Cardiac muscle cell (in vitro differentiated cells and primary cell): ENCODE results near the gene TMEM59. TPM values are rescaled to one million over a fixed set of nuclear protein-coding genes. Genes with fewer than 3 reads are reported as not detected.

Experiments used
- DNase-seq, 2 donors: peaks; one replicate each; pipeline versions ENCODE4 v3.0.0 to v3.0.0-alpha.2; 2010 to 2017; ENCODE audit warnings: low read depth in 1 of 2, low spot score in 1 of 2
- H3K27ac ChIP-seq: fragments of 200-600 bp; sonication (generic); 2 replicates; pipeline ENCODE4 v1.5.1; 2016
- H3K27me3 ChIP-seq: fragments of 200-600 bp; sonication (generic); 2 replicates; pipeline ENCODE4 v1.6.0; 2016; ENCODE audit warnings: control low read depth
- H3K36me3 ChIP-seq: fragments of 200-600 bp; sonication (generic); 2 replicates; pipeline ENCODE4 v1.5.1; 2016; ENCODE audit warnings: control low read depth
- H3K4me1 ChIP-seq: fragments of 200-600 bp; sonication (generic); 2 replicates; pipeline ENCODE4 v1.8.1; 2017; ENCODE audit warnings: low read depth, mild to moderate bottlenecking, mixed run types
- H3K4me3 ChIP-seq: fragments of 200-600 bp; sonication (generic); 2 replicates; pipeline ENCODE4 v1.5.1; 2016; ENCODE audit warnings: mild to moderate bottlenecking
- H3K9me3 ChIP-seq: fragments of 200-600 bp; sonication (generic); 2 replicates; pipeline ENCODE4 v1.5.1; 2017; ENCODE audit warnings: low read depth, mild to moderate bottlenecking, control low read depth
- polyA plus RNA-seq: library from polyadenylated mRNA; unstranded; fragments of >200 nt; fragmentation: Nextera tagmentation; extraction: Ambion mirVana; gene quantifications from 2 replicates; pipeline ENCODE4 v1.2.1, GENCODE V29; 2016
- total RNA-seq: library from RNA; depleted of rRNA; stranded (reverse); fragments of >200 nt; gene quantifications from 2 replicates; pipeline ENCODE4 v1.2.3, GENCODE V29; 2016
- TF ChIP-seq, protein P1 (sequence below): IDR thresholded peaks from 2 replicates; pipeline ENCODE4 v1.5.1; 2012; ENCODE audit warnings: low read depth, mild to moderate bottlenecking, low read length

The TMEM59 gene
- total and polyA plus RNA-seq, 2 experiments from 2014 or later = 73.1 to 350 TPM

DNA sequence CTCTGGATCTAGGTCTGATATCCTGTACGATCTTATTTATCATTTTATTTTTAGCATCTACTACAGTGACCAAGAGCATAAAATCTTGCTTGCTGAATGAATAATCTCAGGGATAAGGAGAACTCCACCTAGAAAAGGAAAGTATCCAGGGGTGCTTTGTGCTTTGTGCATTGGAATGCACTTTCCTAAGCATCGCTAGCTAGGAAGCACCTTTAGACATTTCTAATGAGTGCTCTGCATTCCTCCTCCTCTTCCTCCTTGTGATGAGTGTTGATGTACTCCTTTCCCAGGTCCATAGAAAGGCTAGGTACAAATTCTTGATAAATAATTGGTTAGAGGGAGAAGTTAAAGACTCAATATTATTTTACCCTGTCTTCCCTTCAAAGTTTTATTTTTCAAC lies 31.8 kb upstream of the TMEM59 start:
- H3K9me3 ChIP-seq = no peaks in the 10 kb centered on the region

DNA sequence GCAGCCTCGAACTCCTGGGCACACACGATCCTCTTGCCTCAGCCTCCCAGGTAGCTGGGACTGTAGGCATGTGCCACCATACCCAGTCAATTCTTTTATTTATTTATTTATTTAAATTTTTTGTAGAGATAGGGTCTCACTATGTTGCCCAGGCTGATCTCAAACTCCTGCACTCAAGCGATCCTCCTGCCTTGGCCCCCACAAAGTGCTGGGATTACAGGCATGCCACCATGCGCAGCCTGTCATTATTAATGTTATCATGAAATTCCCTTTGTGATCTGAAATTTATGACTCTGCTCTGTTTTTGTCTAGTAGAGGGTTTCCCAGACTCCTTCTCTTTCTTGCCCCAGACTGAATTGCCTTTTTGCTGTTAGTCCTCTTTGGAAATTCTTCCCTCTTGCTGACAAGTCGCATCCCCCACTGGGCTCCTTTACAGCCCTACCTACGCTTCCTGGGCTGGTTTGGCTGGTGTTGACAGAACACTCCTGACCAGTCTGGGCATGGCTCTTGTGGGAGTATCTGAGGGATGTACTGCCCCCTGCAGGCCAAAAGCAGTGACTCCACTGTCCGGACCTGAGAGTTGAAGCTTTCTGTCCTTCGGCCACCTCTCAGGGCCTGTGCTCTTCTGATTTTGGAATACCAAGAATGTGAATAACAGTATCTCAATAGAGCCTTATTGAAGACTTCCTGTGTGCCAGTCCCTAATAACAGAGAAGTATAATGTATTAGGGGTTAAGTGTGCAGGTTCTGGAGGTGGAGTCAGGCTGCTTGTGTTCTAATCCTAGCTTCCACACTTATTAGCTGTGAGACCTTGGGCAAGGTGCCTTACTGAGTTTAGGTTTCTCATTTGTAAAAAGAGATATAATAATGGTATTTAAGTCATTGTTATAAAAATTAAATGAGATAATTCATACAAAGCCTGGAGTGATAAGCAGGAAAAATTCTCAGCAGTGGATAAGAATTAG lies 28.6 kb upstream of the TMEM59 start:
- peak; percentile 82 for DNase-seq
- H3K27ac ChIP-seq = no peak overlapping the region
- H3K4me3 ChIP-seq = no peak overlapping the region
- TF ChIP-seq, protein P1, sequence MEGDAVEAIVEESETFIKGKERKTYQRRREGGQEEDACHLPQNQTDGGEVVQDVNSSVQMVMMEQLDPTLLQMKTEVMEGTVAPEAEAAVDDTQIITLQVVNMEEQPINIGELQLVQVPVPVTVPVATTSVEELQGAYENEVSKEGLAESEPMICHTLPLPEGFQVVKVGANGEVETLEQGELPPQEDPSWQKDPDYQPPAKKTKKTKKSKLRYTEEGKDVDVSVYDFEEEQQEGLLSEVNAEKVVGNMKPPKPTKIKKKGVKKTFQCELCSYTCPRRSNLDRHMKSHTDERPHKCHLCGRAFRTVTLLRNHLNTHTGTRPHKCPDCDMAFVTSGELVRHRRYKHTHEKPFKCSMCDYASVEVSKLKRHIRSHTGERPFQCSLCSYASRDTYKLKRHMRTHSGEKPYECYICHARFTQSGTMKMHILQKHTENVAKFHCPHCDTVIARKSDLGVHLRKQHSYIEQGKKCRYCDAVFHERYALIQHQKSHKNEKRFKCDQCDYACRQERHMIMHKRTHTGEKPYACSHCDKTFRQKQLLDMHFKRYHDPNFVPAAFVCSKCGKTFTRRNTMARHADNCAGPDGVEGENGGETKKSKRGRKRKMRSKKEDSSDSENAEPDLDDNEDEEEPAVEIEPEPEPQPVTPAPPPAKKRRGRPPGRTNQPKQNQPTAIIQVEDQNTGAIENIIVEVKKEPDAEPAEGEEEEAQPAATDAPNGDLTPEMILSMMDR = peak; percentile 86
- H3K27me3 ChIP-seq = no peaks in the 10 kb centered on the region
- no peaks in the 10 kb centered on the region for H3K36me3 ChIP-seq
- no peaks in the 10 kb centered on the region for H3K9me3 ChIP-seq
- peaks cover 16% of the 10 kb centered on the region for H3K4me1 ChIP-seq

More for the DNA sequence above, 31.8 kb upstream of the TMEM59 start:
- no peaks in the 10 kb centered on the region for H3K27me3 ChIP-seq
- H3K4me3 ChIP-seq = no peak overlapping the region
- TF ChIP-seq, protein P1 = no peak
- H3K27ac ChIP-seq = no peak overlapping the region
- H3K36me3 ChIP-seq = no peaks in the 10 kb centered on the region
- DNase-seq = no peak
- no peaks in the 10 kb centered on the region for H3K4me1 ChIP-seq

DNA sequence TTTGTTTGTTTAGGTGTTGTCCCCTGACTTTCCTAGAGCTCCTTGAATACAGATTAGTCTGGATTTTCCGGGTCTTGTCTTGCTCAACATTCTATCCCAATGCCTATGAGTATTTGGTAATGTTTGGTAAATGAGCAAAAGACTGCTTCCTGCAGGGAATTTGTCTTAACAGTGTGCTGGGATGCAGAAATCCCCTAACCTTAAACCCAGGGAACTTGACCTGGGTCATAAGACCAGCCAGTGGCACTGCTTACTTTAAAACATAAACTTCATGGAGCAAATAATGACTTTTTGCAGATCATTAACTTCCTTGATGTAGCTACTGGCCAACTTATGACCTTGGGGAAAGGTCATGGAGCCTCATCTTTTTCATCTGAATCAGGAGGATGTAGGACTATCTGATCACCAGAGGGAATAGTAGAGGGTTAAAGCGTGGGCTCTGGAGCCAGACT lies 27.6 kb upstream of the TMEM59 start:
- Histone ChIP-seq H3K9me3 (no peaks in the 10 kb centered on the region), H3K4me3 (no peak overlapping the region), H3K27ac (no peak overlapping the region), H3K4me1 (peaks cover 16% of the 10 kb centered on the region), H3K36me3 (no peaks in the 10 kb centered on the region), H3K27me3 (no peaks in the 10 kb centered on the region)
- no peak for DNase-seq
- TF ChIP-seq, protein P1 = no peak

DNA sequence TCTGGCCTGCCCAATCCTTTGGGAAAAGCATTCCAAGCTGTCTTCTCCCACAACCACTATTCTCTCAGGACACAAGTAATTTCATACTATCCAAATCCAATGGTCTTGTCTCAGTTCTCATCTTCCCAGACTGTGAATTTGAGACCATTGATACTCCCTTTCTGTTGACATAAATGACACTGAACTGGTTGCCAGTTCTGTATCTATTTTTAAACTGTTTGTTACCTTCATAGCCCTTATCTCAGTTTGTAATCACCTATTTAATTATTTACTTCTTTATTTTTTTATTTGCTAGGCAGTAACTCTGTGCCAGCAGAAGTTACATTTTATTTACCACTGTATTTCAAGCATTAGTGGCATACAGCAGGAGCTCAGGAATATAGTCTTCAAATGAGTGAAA lies 24.4 kb upstream of the TMEM59 start:
- no peak for DNase-seq
- TF ChIP-seq, protein P1 = no peak
- H3K4me3 ChIP-seq = no peak overlapping the region
- no peak overlapping the region for H3K27ac ChIP-seq
- H3K36me3 ChIP-seq = no peaks in the 10 kb centered on the region
- no peaks in the 10 kb centered on the region for H3K9me3 ChIP-seq
- H3K4me1 ChIP-seq = peaks cover 21% of the 10 kb centered on the region
- no peaks in the 10 kb centered on the region for H3K27me3 ChIP-seq

DNA sequence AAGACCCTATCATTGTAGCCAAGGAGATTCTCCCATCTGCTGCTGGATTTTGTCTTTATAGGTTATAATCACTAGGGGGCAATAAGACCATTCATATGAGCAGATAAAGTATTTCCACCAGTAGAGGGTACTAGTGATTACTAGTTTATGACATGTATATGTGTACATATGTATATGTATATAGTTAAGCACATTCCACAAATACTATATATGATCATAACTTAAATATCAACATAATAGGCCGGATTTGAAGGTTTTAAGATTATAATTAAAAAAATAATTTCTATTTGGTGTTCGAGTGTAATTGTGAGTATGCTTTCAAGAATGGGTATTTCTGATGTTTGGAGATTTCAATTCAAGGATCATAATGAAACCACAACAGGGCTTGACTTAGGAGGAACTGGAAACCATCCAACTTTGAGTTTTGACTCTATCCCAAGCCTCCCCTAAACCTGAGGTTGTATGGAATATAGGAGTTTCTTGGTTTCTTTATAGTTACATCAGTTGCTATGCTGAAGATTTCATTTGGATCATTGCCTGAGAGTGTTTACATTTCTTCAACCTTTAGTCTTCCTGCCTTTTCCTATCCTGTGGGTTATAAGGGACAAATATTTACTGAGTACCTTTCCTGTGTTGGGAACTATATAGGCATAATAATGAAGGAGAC lies 17.3 kb upstream of the TMEM59 start:
- H3K27ac ChIP-seq = no peak overlapping the region
- TF ChIP-seq, protein P1 = peak; percentile 82
- peaks cover 5% of the 10 kb centered on the region for H3K4me1 ChIP-seq
- H3K27me3 ChIP-seq = no peaks in the 10 kb centered on the region
- no peaks in the 10 kb centered on the region for H3K36me3 ChIP-seq
- H3K9me3 ChIP-seq = no peaks in the 10 kb centered on the region
- DNase-seq = peak; percentile 54 to 66
- H3K4me3 ChIP-seq = no peak overlapping the region
